Adrenal gland (tissue), 12 donors: ENCODE measurements around the gene ZBTB2. TPM values are rescaled to one million over a fixed set of nuclear protein-coding genes. Genes with fewer than 3 reads are reported as not detected.
A peak's percentile ranks its signal among the peaks of the same experiment; 100 is the strongest.

Experiments
- DNase-seq, 7 donors: peaks; one replicate each; pipeline ENCODE4 v3.0.0-alpha.2; 2019 to 2020
- H3K27ac ChIP-seq, 5 donors: fragments of 200-600 bp; sonication (generic) in 4 of 5; 1 replicate in 3 of 5; 2 replicates in 2 of 5; pipeline versions ENCODE4 v1.5.1 to v1.8.0; 2016 to 2020; ENCODE audit warnings: mild to moderate bottlenecking in 1 of 5
- H3K27me3 ChIP-seq: fragments of 200-600 bp; 2 replicates; pipeline ENCODE4 v1.8.0; 2021
- H3K36me3 ChIP-seq, 2 donors: fragments of 200-600 bp; replicated peaks in 1 of 2; 1 replicate in 1 of 2; 2 replicates in 1 of 2; pipeline versions ENCODE4 v1.5.1 to v1.8.0; 2018 to 2022
- H3K4me1 ChIP-seq, 2 donors: fragments of 200-600 bp; replicated peaks in 1 of 2; 1 replicate in 1 of 2; 2 replicates in 1 of 2; pipeline versions ENCODE4 v1.5.1 to v1.8.0; 2018 to 2021
- H3K4me3 ChIP-seq, 4 donors: fragments of 200-600 bp; sonication (generic) in 3 of 4; one replicate each; pipeline ENCODE4 v1.5.1; 2016 to 2018
- H3K9me3 ChIP-seq, 3 donors: fragments of 200-600 bp; sonication (generic) in 1 of 3; replicated peaks in 1 of 3; 1 replicate in 2 of 3; 2 replicates in 1 of 3; pipeline versions ENCODE4 v1.5.1 to v1.8.0; 2016 to 2021
- POLR2A ChIP-seq, 2 donors: fragments of 450-650 bp; IDR thresholded peaks; one replicate each; pipeline ENCODE4 v1.6.1; 2017; ENCODE audit warnings: antibody characterized with exemption in 2 of 2, mild to moderate bottlenecking in 2 of 2, moderate library complexity in 1 of 2
- WGBS, 4 donors: extraction: QIAGEN DNeasy Blood & Tissue Kit in 2 of 4; methylation state at CpG; one replicate each; pipeline versions ENCODE4 v1.1.5 to v1.1.7; 2013 to 2017; 5-methylcytosine and 5-hydroxymethylcytosine counted together
- intact Hi-C, 2 donors: fragments of 100-400 bp; cut with DNase I; formaldehyde crosslinking; loops; one replicate each; pipeline versions ENCODE4 v1.14.1 to v1.15.0; 2022 to 2023
- polyA plus RNA-seq, 3 donors: library from polyadenylated mRNA; stranded (reverse); fragments of 200-250 nt in 2 of 3; fragments of 350-450 nt in 1 of 3; fragmentation: Illumina TruSeq in 1 of 3; extraction: RNeasy Lipid Tissue Mini Kit (QIAGEN cat#74804) in 1 of 3; gene quantifications; one replicate each; pipeline ENCODE4 v1.2.3, GENCODE V29; 2013 to 2014
- total RNA-seq, 9 donors: library from RNA; depleted of rRNA in 4 of 9; stranded (reverse); fragments of >200 nt in 4 of 9; fragments of 120-200 nt in 1 of 9; fragmentation: NEBNext Ultra II Directional in 1 of 9; extraction: Animal tissue kit (Norgen Biotek cat#: 25700) in 1 of 9; gene quantifications; one replicate each; pipeline versions ENCODE4 v1.1.0 to v1.2.4, GENCODE V29; 2013 to 2023
- TF ChIP-seq, protein P1 (sequence below), 6 experiments: fragments of 450-650 bp in 4 of 6; fragments of 200-600 bp in 2 of 6; sonication (generic) in 1 of 6; IDR thresholded peaks; 1 replicate in 5 of 6; 2 replicates in 1 of 6; pipeline versions ENCODE4 v1.5.1 to v1.8.0; 2016 to 2021; ENCODE audit warnings: antibody characterized with exemption in 6 of 6, mild to moderate bottlenecking in 2 of 6, moderate library complexity in 1 of 6
- donor health status: healthy with polysubstance abuse.
- donor health status: Bipolar disorder and iron deficiency.
- donor health status: DM: yes; HTN: yes; CAD: no.
- donor health status: DM: no; HTN: no; CAD: no.
- donor health status: DM: no; HTN: no; CAD: no.
- donor health status: DM: yes; HTN: yes; CAD: no.

ZBTB2 gene
- total and polyA plus RNA-seq, 12 donors = 4.9 to 11.3 (median 8.6) TPM

DNA sequence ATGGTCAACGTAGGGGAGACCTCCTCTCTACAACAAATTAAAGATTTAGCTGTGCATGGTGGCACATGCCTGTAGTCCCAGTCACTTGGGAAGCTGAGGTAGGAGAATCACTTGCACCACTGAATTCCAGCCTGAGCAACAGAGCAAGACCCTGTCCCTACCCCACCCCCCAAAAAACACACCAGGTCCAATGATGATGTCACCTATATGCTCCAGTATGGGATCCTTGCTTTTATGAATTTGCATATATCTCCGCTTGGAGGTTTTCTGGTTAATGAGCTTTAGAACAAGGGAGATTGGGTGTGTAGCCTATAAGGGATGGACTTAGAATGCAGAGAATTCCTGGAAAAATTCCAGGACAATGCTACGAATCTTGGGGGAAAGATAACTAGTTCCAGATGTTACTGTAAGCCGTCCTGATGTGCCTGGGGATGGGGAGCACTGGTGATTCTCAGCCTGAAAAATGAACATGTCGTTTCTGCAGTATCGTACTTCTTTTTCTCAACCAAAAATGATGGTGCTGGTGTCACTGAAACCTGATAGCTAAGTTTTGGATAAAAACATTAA lies 61.1 kb downstream of the ZBTB2 start:
- intact Hi-C loops = no loop called here
- DNase-seq = no peak
- H3K36me3 ChIP-seq = no peaks in the 10 kb centered on the region
- peaks cover 3 to 8% of the 10 kb centered on the region in 2 donors for H3K4me1 ChIP-seq
- H3K9me3 ChIP-seq = no peaks in the 10 kb centered on the region
- H3K4me3 ChIP-seq = no peak overlapping the region
- 56 to 70% (median 62%) methylated on average over 6 of the region's 6 CpGs for WGBS, 4 donors
- no peaks in the 10 kb centered on the region for H3K27me3 ChIP-seq
- no peak overlapping the region for H3K27ac ChIP-seq
- TF ChIP-seq, protein P1, sequence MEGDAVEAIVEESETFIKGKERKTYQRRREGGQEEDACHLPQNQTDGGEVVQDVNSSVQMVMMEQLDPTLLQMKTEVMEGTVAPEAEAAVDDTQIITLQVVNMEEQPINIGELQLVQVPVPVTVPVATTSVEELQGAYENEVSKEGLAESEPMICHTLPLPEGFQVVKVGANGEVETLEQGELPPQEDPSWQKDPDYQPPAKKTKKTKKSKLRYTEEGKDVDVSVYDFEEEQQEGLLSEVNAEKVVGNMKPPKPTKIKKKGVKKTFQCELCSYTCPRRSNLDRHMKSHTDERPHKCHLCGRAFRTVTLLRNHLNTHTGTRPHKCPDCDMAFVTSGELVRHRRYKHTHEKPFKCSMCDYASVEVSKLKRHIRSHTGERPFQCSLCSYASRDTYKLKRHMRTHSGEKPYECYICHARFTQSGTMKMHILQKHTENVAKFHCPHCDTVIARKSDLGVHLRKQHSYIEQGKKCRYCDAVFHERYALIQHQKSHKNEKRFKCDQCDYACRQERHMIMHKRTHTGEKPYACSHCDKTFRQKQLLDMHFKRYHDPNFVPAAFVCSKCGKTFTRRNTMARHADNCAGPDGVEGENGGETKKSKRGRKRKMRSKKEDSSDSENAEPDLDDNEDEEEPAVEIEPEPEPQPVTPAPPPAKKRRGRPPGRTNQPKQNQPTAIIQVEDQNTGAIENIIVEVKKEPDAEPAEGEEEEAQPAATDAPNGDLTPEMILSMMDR (IDR thresholded peaks at IDR 0.05) = no peak
- TF ChIP-seq POLR2A (IDR thresholded peaks at IDR 0.05) = no peak

DNA sequence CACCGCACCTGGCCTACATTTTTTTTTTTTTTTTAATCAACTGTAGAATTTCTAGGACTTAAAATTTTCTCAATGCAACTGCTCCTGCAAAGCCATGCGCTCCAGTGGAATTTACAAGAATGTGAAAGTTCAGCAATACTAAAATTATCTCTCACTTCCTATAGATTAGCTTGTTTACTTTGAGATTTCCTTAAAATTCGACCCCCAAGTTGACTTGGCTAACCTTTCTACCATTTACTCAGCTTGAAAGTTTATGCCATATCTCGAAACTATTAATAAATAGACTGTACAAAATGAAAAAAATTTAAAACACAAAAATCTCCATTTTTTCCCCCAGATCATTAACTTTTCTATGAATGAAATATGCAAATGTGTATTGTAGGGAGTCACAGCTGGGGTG lies 64.3 kb downstream of the ZBTB2 start:
- H3K4me1 ChIP-seq = peaks cover 4 to 24% of the 10 kb centered on the region in 2 donors
- WGBS, 4 donors = 70 to 78% (median 73%) methylated on average over 4 of the region's 4 CpGs
- no peak overlapping the region for H3K4me3 ChIP-seq
- no peak for DNase-seq
- no peaks in the 10 kb centered on the region for H3K27me3 ChIP-seq
- intact Hi-C loops = loop anchor here in 1 of 2 donors (5.0 kb wide), 1 partner anchor 435 kb away; no protein-coding TSS in a partner anchor
- H3K9me3 ChIP-seq = no peaks in the 10 kb centered on the region
- no peak for TF ChIP-seq POLR2A (IDR thresholded peaks at IDR 0.05)
- TF ChIP-seq, protein P1 (IDR thresholded peaks at IDR 0.05) = no peak
- H3K27ac ChIP-seq = no peak overlapping the region
- no peaks in the 10 kb centered on the region for H3K36me3 ChIP-seq

DNA sequence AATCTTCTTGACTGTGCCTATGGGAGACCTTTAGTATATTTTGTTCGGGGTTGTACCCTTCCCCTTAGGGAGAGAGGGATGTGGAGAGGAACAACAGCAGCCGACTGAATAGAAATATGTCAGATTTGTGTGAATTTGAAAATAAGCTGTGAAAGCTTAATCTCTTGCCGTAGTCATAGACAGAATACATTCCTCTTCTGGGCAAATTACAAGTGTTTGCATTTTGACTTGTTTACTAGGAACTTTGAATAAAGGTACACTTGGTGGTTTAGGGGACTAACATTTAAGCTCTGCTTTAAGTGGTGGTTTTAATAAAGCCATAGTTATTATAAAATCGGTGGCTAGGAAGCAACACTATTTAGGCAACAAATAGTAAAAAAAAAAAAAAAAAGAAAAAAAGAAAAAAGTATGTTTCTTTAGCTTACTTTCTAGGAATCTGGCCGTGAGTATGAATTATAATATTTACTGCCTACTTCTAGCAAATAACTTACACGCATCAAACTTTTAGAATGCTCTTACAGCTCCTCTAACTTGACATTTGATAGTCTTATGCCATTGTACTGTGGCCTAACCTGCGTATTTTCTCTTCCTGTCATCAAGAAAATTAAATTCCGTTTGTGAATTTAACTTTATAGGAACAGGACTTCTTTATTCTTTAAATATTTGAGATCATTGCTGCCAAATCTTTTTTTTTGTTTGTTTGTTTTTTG lies 65.1 kb downstream of the ZBTB2 start:
- H3K27me3 ChIP-seq = no peaks in the 10 kb centered on the region
- WGBS, 4 donors = 55 to 61% (median 58%) methylated on average over 8 of the region's 8 CpGs
- H3K4me3 ChIP-seq = peak overlapping the region in 2 of 4 donors; percentile 29 to 54
- no peaks in the 10 kb centered on the region for H3K36me3 ChIP-seq
- H3K4me1 ChIP-seq = peaks cover 4 to 24% of the 10 kb centered on the region in 2 donors
- H3K27ac ChIP-seq = peak overlapping the region in 3 of 5 donors; percentile 30 to 68 (median 66)
- no peaks in the 10 kb centered on the region for H3K9me3 ChIP-seq
- intact Hi-C loops = loop anchor here in 1 of 2 donors (5.0 kb wide), 1 partner anchor 434 kb away; no protein-coding TSS in a partner anchor
- no peak for DNase-seq
- no peak for TF ChIP-seq POLR2A (IDR thresholded peaks at IDR 0.05)
- TF ChIP-seq, protein P1 (IDR thresholded peaks at IDR 0.05) = no peak
